HCT116 (cell line): Measurements from ENCODE around the gene PSMD11. TPM values are rescaled to one million over a fixed set of nuclear protein-coding genes. Genes with fewer than 3 reads are reported as not detected.

Experiments used
- ATAC-seq: fragments of 200-7000 bp; cut with Tn5 transposase; 2 replicates; pipeline ENCODE4 v1.9.1; 2020; ENCODE audit warnings: mild to moderate bottlenecking, moderate library complexity
- BruUV-seq: library from RNA; stranded (reverse); fragments of 400-500 nt; replicated peaks from 2 replicates; lab custom pipeline; 2021; lab: Mats Ljungman, UMichigan
- CTCF ChIA-PET: fragments of 300-600 bp; sonication (Branson Sonifier 250); formaldehyde crosslinking; loops from one replicate; lab custom pipeline; 2021; ENCODE audit warnings: antibody characterized with exemption; lab: Charles Lee
- POLR2A ChIA-PET: fragments of 300-600, 350-600 bp; sonication (Branson Sonifier 250); formaldehyde crosslinking; loops from one replicate; lab custom pipeline; 2021; ENCODE audit warnings: antibody characterized with exemption; lab: Charles Lee
- RAD21 ChIA-PET, 2 experiments: fragments of 300-600 bp; sonication (Branson Sonifier 250); formaldehyde crosslinking; loops; one replicate each; lab custom pipeline; 2023; ENCODE audit warnings: low total read pairs in 2 of 2; ENCODE audit not compliant: uncharacterized antibody in 2 of 2, unreplicated experiment in 2 of 2, low non-redundant PET in 1 of 2; lab: Charles Lee
- DNase-seq: peaks from one replicate; pipeline ENCODE4 v3.0.0-alpha.2; 2010; ENCODE audit warnings: low read depth, low spot score
- H2AFZ ChIP-seq: fragments of 200-600 bp; shearing (Covaris generic), sonication (generic); 2 replicates; pipeline ENCODE4 v1.6.1; 2017; ENCODE audit warnings: low read depth, mixed run types, mixed read lengths, antibody characterized with exemption, low read length; ENCODE audit not compliant: poor library complexity, severe bottlenecking
- H3K27ac ChIP-seq: 2 replicates; pipeline ENCODE4 v1.5.1; 2012; ENCODE audit warnings: low read depth, low read length
- H3K27me3 ChIP-seq: fragments of 200-600 bp; sonication (generic); 2 replicates; pipeline ENCODE4 v1.6.1; 2016; ENCODE audit warnings: mixed run types, low read length, mixed read lengths; ENCODE audit not compliant: insufficient read depth
- H3K36me3 ChIP-seq, 2 experiments: fragments of 200-500 bp in 1 of 2; fragments of 200-600 bp in 1 of 2; sonication (Bioruptor generic) in 1 of 2; sonication (generic) in 1 of 2; 2 replicates each; pipeline versions ENCODE4 v1.5.1 to v1.6.1; 2014 to 2016; ENCODE audit warnings: low read length in 2 of 2, inconsistent platforms in 1 of 2, mixed read lengths in 1 of 2, mixed run types in 1 of 2; ENCODE audit not compliant: insufficient read depth in 2 of 2, control insufficient read depth in 1 of 2
- H3K4me1 ChIP-seq, 2 experiments: fragments of 200-600 bp in 1 of 2; sonication (generic) in 1 of 2; 2 replicates each; pipeline versions ENCODE4 v1.5.1 to v1.6.1; 2012 to 2017; ENCODE audit warnings: low read length in 2 of 2, inconsistent platforms in 1 of 2, mild to moderate bottlenecking in 1 of 2, mixed read lengths in 1 of 2, mixed run types in 1 of 2, moderate library complexity in 1 of 2; ENCODE audit not compliant: insufficient read depth in 2 of 2, control insufficient read depth in 1 of 2
- H3K4me2 ChIP-seq: fragments of 200-600 bp; sonication (generic); 2 replicates; pipeline ENCODE4 v1.6.1; 2017; ENCODE audit warnings: mixed run types, low read length, mixed read lengths
- H3K4me3 ChIP-seq, 2 experiments: fragments of 200-600 bp in 1 of 2; sonication (generic) in 1 of 2; replicated peaks in 1 of 2; 2 replicates each; pipeline ENCODE4 v1.5.1; 2011 to 2016; ENCODE audit warnings: low read length in 2 of 2, control low read depth in 1 of 2, low read depth in 1 of 2, mild to moderate bottlenecking in 1 of 2, mixed read lengths in 1 of 2, mixed run types in 1 of 2
- H3K79me2 ChIP-seq: fragments of 200-600 bp; sonication (generic); 2 replicates; pipeline ENCODE4 v1.6.1; 2017; ENCODE audit warnings: mild to moderate bottlenecking, mixed run types, low read length, moderate library complexity, mixed read lengths; ENCODE audit not compliant: insufficient read depth
- H3K9ac ChIP-seq: fragments of 200-600 bp; sonication (generic); 2 replicates; pipeline ENCODE4 v1.6.1; 2016; ENCODE audit warnings: low read length, mixed read lengths
- H3K9me2 ChIP-seq: fragments of 200-600 bp; sonication (generic), shearing (Covaris generic); 2 replicates; pipeline ENCODE4 v1.6.1; 2017; ENCODE audit warnings: mixed run types, mild to moderate bottlenecking, moderate library complexity; ENCODE audit not compliant: insufficient read depth
- H3K9me3 ChIP-seq, 2 experiments: fragments of 200-500 bp in 1 of 2; fragments of 200-600 bp in 1 of 2; sonication (Bioruptor generic) in 1 of 2; sonication (generic) in 1 of 2; 2 replicates each; pipeline ENCODE4 v1.6.1; 2014 to 2017; ENCODE audit warnings: low read length in 2 of 2, mixed read lengths in 2 of 2, inconsistent platforms in 1 of 2, low read depth in 1 of 2, mild to moderate bottlenecking in 1 of 2, mixed run types in 1 of 2, moderate library complexity in 1 of 2; ENCODE audit not compliant: control insufficient read depth in 1 of 2, insufficient read depth in 1 of 2
- H4K20me1 ChIP-seq: fragments of 200-600 bp; sonication (generic), shearing (Covaris generic); 2 replicates; pipeline ENCODE4 v1.6.1; 2017; ENCODE audit warnings: mixed run types, mild to moderate bottlenecking, moderate library complexity; ENCODE audit not compliant: insufficient read depth
- CBX3 ChIP-seq: IDR thresholded peaks from 2 replicates; pipeline ENCODE4 v1.6.1; 2012; ENCODE audit warnings: low read depth
- EGR1 ChIP-seq: IDR thresholded peaks from 2 replicates; pipeline ENCODE4 v1.6.1; 2012; ENCODE audit warnings: low read depth
- ELF1 ChIP-seq: IDR thresholded peaks from 2 replicates; pipeline ENCODE4 v1.6.1; 2012; ENCODE audit warnings: low read depth, borderline replicate concordance
- EZH2 ChIP-seq: fragments of 200-600 bp; sonication (generic); IDR thresholded peaks from 2 replicates; pipeline ENCODE4 v1.6.1; 2017; ENCODE audit warnings: antibody characterized with exemption, mixed run types
- EZH2phosphoT487 ChIP-seq: fragments of 200-600 bp; IDR thresholded peaks from 2 replicates; pipeline ENCODE4 v1.6.1; 2018; ENCODE audit warnings: antibody characterized with exemption, borderline replicate concordance
- FOSL1 ChIP-seq: IDR thresholded peaks from 2 replicates; pipeline ENCODE4 v1.6.1; 2012; ENCODE audit warnings: low read depth
- JUND ChIP-seq: IDR thresholded peaks from 2 replicates; pipeline ENCODE4 v1.6.1; 2012
- POLR2A ChIP-seq: IDR thresholded peaks from 2 replicates; pipeline ENCODE4 v1.7.0; 2011; ENCODE audit warnings: borderline replicate concordance; ENCODE audit not compliant: insufficient read depth, insufficient read length; ENCODE audit errors: extremely low read depth
- RAD21 ChIP-seq: IDR thresholded peaks from 2 replicates; pipeline ENCODE4 v1.6.1; 2012; ENCODE audit warnings: low read depth, mild to moderate bottlenecking
- SP1 ChIP-seq: IDR thresholded peaks from 2 replicates; pipeline ENCODE4 v1.6.1; 2012; ENCODE audit warnings: low read depth
- SRF ChIP-seq: IDR thresholded peaks from 2 replicates; pipeline ENCODE4 v1.6.1; 2012; ENCODE audit warnings: low read depth
- TCF7L2 ChIP-seq: IDR thresholded peaks from 2 replicates; pipeline ENCODE4 v1.7.0; 2011; ENCODE audit warnings: borderline replicate concordance, inconsistent platforms; ENCODE audit not compliant: insufficient read depth, insufficient read length; ENCODE audit errors: extremely low read depth
- YY1 ChIP-seq: IDR thresholded peaks from 2 replicates; pipeline ENCODE4 v1.6.1; 2011; ENCODE audit warnings: low read length, low read depth, moderate library complexity, mild to moderate bottlenecking; ENCODE audit not compliant: insufficient replicate concordance; ENCODE audit errors: extremely low read depth
- ZFX ChIP-seq: fragments of 450-650 bp; IDR thresholded peaks from 2 replicates; pipeline ENCODE4 v1.6.1; 2017
- intact Hi-C: fragments of 100-400 bp; cut with micrococcal nuclease; formaldehyde crosslinking; loops from 2 replicates; pipeline ENCODE4 v1.10.0; 2022
- total RNA-seq: library from RNA; stranded (reverse); gene quantifications from one replicate; pipeline ENCODE4 v1.2.1, GENCODE V29; 2021; ENCODE audit not compliant: unreplicated experiment
- TF ChIP-seq, protein P1 (sequence below): IDR thresholded peaks from 2 replicates; pipeline ENCODE4 v1.6.1; 2012
- TF ChIP-seq, protein P2 (sequence below): IDR thresholded peaks from 2 replicates; pipeline ENCODE4 v1.6.1; 2012; ENCODE audit warnings: low read depth
- TF ChIP-seq, protein P3 (sequence below): IDR thresholded peaks from 2 replicates; pipeline ENCODE4 v1.6.1; 2012
- TF ChIP-seq, protein P4 (sequence below), 3 experiments: fragments of 200-600 bp in 1 of 3; sonication (generic) in 1 of 3; IDR thresholded peaks in 2 of 3; conservative IDR thresholded peaks in 1 of 3; 2 replicates each; pipeline ENCODE4 v1.5.1; 2012 to 2017; ENCODE audit warnings: low read depth in 2 of 3, low read length in 2 of 3, antibody characterized with exemption in 1 of 3, borderline replicate concordance in 1 of 3, control low read depth in 1 of 3, mild to moderate bottlenecking in 1 of 3, mixed read lengths in 1 of 3, mixed run types in 1 of 3, moderate library complexity in 1 of 3; ENCODE audit not compliant: insufficient read depth in 1 of 3
- TF ChIP-seq, protein P5 (sequence below): IDR thresholded peaks from 2 replicates; pipeline ENCODE4 v1.6.1; 2011; ENCODE audit warnings: mild to moderate bottlenecking, low read length, moderate library complexity; ENCODE audit not compliant: insufficient replicate concordance; ENCODE audit errors: extremely low read depth

PSMD11 gene
- total RNA-seq, 1 experiment from 2014 or later, result 143 TPM

DNA sequence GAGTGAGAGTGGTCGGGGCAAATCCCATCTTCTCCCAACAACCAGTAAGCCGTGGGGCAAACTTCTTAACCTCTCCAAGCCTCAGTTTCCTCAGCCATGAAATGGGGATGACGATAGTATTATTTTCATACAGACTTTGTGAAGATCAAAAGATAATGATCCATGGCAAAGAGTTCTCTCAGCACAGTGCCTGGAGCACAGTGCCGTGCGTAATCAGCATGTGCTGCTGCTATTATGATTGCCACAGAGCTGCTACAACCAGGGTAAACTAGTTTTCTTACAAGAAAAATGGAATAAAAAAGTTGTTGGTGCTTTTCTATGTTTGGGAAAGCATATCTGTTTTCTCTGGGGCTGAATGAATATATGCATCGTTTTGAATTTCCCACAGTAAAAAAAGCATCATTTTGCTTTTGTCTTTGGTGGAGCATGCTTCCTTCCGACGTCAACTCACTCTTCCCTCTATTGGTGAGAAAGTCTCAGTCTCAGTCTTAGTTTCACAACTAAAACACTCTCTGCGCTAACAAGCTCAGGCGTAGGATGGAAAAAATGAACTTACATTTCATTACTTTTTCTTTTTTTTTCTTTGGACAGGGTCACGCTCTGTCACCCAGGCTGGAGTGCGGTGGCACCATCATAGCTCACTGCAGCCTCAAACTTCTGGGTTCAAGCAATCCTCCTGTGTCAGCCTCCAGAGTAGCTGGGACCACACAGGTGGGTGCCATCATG, 79.7 kb downstream of the PSMD11 start:
- ChIA-PET RAD21 (no interaction called here), POLR2A (no interaction called here), CTCF (no interaction called here)
- DNase-seq (no peak), ATAC-seq (no peak)
- Histone ChIP-seq H3K4me2 (no peak overlapping the region), H3K27ac (no peak overlapping the region), H2AFZ (no peak overlapping the region), H3K79me2 (no peaks in the 10 kb centered on the region), H3K9ac (no peak overlapping the region), H3K9me2 (no peaks in the 10 kb centered on the region), H4K20me1 (no peaks in the 10 kb centered on the region), H3K27me3 (no peaks in the 10 kb centered on the region), H3K9me3 (no peaks in the 10 kb centered on the region), H3K4me1 (peaks cover 8% of the 10 kb centered on the region in 2 experiments), H3K36me3 (no peaks in the 10 kb centered on the region), H3K4me3 (no peak overlapping the region)
- intact Hi-C loops, result no loop called here
- TF ChIP-seq, protein P1, sequence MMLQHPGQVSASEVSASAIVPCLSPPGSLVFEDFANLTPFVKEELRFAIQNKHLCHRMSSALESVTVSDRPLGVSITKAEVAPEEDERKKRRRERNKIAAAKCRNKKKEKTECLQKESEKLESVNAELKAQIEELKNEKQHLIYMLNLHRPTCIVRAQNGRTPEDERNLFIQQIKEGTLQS, result no peak
- TF ChIP-seq FOSL1 (no peak), JUND (no peak), EGR1 (no peak), SRF (no peak), RAD21 (no peak), EZH2phosphoT487 (no peak), TCF7L2 (no peak), POLR2A (no peak), EZH2 (no peak), YY1 (no peak), ELF1 (no peak), CBX3 (no peak), SP1 (no peak), ZFX (no peak)
- TF ChIP-seq, protein P2, sequence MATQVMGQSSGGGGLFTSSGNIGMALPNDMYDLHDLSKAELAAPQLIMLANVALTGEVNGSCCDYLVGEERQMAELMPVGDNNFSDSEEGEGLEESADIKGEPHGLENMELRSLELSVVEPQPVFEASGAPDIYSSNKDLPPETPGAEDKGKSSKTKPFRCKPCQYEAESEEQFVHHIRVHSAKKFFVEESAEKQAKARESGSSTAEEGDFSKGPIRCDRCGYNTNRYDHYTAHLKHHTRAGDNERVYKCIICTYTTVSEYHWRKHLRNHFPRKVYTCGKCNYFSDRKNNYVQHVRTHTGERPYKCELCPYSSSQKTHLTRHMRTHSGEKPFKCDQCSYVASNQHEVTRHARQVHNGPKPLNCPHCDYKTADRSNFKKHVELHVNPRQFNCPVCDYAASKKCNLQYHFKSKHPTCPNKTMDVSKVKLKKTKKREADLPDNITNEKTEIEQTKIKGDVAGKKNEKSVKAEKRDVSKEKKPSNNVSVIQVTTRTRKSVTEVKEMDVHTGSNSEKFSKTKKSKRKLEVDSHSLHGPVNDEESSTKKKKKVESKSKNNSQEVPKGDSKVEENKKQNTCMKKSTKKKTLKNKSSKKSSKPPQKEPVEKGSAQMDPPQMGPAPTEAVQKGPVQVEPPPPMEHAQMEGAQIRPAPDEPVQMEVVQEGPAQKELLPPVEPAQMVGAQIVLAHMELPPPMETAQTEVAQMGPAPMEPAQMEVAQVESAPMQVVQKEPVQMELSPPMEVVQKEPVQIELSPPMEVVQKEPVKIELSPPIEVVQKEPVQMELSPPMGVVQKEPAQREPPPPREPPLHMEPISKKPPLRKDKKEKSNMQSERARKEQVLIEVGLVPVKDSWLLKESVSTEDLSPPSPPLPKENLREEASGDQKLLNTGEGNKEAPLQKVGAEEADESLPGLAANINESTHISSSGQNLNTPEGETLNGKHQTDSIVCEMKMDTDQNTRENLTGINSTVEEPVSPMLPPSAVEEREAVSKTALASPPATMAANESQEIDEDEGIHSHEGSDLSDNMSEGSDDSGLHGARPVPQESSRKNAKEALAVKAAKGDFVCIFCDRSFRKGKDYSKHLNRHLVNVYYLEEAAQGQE, result no peak
- TF ChIP-seq, protein P3, sequence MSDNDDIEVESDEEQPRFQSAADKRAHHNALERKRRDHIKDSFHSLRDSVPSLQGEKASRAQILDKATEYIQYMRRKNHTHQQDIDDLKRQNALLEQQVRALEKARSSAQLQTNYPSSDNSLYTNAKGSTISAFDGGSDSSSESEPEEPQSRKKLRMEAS, result no peak
- TF ChIP-seq, protein P4, sequence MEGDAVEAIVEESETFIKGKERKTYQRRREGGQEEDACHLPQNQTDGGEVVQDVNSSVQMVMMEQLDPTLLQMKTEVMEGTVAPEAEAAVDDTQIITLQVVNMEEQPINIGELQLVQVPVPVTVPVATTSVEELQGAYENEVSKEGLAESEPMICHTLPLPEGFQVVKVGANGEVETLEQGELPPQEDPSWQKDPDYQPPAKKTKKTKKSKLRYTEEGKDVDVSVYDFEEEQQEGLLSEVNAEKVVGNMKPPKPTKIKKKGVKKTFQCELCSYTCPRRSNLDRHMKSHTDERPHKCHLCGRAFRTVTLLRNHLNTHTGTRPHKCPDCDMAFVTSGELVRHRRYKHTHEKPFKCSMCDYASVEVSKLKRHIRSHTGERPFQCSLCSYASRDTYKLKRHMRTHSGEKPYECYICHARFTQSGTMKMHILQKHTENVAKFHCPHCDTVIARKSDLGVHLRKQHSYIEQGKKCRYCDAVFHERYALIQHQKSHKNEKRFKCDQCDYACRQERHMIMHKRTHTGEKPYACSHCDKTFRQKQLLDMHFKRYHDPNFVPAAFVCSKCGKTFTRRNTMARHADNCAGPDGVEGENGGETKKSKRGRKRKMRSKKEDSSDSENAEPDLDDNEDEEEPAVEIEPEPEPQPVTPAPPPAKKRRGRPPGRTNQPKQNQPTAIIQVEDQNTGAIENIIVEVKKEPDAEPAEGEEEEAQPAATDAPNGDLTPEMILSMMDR (IDR thresholded peaks at IDR 0.05 in 2 of 3, conservative IDR thresholded peaks at IDR 0.05 in 1 of 3; ENCODE audit: borderline replicate concordance in 1 of 3, insufficient read depth in 1 of 3, low read depth in 2 of 3, low read length in 2 of 3), result no peak
- TF ChIP-seq, protein P5, sequence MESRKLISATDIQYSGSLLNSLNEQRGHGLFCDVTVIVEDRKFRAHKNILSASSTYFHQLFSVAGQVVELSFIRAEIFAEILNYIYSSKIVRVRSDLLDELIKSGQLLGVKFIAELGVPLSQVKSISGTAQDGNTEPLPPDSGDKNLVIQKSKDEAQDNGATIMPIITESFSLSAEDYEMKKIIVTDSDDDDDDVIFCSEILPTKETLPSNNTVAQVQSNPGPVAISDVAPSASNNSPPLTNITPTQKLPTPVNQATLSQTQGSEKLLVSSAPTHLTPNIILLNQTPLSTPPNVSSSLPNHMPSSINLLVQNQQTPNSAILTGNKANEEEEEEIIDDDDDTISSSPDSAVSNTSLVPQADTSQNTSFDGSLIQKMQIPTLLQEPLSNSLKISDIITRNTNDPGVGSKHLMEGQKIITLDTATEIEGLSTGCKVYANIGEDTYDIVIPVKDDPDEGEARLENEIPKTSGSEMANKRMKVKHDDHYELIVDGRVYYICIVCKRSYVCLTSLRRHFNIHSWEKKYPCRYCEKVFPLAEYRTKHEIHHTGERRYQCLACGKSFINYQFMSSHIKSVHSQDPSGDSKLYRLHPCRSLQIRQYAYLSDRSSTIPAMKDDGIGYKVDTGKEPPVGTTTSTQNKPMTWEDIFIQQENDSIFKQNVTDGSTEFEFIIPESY, result no peak
- no TSS peak for BruUV-seq
